Activated CD8-positive, alpha-beta memory T cell treated with anti-CD3 and anti-CD28 coated beads, Interleukin-2, amount 50 U/mL, for 48 hours (primary cell): ENCODE data around the gene EIF3L.

Experiments used
- DNase-seq: peaks from one replicate; pipeline ENCODE4 v3.0.0-alpha.2; 2020

The EIF3L gene

DNA sequence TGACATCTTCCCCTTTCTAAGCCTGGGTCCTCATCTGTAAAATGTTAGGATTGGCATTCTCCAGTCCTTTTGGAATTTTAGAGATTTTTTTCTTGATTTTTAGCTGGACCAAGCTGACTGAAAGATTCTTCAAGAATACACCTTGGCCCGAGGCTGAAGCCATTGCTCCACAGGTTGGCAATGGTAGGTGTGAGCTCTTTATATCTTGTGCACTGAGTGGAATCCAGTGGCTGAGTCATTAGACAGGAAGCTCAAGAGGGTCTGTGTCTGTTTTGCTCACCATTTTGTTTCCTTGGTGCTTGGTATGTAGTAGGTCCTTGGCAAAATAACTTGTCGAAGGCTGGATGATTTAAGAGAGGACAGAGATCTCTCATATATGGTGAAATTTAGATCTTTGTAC, 6.2 kb downstream of the EIF3L start:
- DNase-seq = no peak

DNA sequence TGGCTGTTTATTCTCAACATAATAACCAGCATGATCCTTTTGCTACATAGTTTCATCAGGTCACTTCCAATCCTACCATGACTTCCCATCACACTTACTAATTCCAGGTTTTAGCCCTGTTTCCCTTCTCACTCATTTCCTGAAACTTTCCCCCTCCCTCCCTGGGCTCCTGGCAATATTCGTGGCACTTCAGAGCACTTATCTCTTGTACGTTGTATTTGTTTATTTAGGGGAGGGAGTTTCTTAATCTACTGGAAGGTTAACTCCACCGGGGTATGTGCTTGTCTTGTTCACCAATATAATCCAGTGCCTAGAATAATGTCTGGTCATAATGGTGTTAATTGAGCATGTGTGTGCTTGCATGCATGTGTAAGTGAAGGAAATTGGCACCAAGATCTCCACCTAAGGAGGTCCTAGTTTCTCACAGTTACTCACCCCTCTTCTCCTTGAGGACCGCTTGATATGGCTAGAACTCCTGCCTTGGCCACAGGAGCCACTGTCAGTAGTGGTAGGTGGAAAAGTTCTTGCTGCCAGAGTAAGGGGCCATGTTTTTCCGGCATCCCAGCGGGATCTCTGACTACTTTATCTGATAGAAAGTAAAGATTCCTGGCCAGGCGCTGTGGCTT, 11.7 kb downstream of the EIF3L start:
- DNase-seq = no peak

DNA sequence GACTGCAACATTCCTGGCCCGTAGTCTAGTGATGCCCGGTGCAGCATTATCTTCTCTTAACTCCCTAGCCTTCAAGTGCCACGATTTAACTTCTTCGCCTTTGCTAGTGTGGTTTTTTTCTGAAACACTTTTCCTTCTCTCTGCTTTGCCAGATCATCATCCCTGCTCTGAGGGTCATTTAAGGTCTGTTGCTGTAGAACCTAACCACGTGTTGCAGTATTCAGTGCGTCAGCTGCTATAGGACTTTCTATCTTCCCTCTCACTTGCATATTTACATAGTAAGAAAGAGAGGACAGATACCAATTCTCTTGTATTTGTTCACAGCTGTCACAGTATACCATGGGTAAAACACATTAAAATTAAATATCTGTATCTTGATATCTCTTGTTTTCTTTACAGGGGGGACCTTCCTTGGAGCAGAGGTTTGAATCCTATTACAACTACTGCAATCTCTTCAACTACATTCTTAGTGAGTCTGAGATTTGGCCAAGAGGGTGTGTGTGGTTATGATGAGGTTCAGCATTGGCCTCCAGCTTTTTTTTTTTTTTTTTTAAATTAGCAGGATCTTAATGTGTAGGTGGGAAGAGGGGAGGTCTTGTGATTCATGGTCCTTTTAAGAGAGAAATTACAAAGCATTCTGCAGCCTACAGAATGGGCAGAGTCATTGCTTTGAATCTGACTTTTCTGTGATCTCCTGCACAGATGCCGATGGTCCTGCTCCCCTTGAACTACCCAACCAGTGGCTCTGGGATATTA, 13.5 kb downstream of the EIF3L start:
- DNase-seq = no peak

DNA sequence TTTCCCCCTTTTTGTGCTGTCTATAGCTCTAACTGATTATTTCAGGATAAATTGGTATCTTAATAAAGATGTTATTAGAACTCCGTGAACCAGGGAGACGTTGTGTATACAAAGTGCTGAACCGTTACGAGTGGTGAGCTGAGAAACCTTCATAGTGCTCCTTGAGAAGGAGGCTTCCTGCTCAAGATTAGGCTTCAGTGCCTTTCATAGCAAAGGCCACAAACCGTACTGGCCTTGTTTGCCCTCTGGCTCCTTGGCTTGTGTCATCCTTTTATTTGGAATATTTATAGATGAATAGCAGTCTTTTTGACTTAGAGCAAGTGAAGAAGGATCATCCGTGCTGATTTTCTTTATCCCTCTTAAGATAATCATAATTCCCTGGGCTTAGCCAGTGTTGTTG, 16.3 kb downstream of the EIF3L start:
- DNase-seq = no peak

DNA sequence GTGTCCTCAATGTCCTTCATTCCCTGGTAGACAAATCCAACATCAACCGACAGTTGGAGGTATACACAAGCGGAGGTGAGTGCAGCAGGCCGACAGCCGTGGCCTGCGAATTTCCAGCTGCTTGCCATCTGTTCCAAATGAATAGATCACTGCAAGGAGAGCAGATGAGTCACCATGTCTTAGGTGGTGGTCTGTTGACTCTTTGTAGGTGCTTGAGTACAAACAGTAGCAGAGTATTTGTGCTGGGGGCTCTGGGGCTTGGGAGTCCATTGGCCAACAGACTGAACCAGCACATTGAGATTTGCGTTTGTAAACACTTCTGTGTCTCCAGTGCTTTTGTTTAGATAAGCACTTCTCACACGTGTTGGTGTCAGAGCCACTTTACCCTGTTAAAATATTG, 21.1 kb downstream of the EIF3L start:
- no peak for DNase-seq

DNA sequence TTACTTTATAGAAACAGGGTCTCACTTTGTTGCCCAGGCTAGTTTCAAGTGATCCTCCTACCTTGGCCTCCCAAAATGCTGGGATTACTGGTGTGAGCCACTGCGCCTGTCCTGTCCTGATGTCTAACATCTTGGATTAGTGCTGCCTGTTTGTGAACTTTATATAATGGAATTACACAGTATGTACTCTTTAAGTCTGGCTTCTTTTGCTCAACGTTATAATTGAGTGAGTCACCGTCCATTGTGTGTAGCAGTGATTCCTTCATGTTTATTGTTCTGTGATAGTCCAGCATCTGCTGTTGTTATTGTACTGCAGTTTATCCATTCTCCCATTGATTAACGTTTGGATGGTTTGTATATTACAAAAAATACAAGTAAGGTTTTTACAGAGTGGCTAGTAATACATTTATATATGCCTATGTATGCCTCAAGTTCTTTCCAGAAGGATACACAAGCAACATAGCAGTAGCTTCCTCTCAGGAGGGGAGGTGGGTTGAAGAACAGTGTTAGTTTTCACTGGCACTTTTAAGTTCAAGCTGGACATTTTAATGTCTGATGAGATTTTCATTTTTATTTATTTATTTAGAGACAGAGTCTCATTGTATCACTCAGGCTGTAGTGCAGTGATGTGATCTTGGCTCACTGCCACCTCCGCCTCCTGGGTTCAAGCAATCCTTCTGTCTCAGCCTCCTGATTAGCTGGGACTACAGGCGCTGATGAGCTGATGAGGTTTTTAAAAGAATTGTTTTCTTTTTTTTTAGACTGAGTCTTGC, 31.6 kb downstream of the EIF3L start:
- no peak for DNase-seq

DNA sequence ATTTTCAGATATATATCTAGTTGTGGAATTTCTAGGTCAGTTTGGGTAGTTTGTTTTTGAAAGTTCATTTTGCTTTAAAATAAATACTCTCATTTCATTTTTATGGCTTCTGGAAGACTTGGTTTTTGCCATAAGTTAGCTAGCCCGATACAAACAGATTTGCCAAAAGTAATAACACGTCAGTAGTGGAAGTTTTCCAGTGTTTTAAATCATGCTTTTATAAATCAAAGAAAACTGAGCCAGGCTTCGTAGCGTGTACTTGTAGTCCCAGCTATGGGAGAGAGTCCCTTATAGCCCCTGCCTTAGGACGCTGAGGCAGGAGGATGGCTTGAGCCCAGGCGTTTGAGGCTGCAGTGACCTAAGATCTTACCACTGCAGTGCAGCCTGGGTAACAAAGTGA, 35.2 kb downstream of the EIF3L start:
- no peak for DNase-seq

DNA sequence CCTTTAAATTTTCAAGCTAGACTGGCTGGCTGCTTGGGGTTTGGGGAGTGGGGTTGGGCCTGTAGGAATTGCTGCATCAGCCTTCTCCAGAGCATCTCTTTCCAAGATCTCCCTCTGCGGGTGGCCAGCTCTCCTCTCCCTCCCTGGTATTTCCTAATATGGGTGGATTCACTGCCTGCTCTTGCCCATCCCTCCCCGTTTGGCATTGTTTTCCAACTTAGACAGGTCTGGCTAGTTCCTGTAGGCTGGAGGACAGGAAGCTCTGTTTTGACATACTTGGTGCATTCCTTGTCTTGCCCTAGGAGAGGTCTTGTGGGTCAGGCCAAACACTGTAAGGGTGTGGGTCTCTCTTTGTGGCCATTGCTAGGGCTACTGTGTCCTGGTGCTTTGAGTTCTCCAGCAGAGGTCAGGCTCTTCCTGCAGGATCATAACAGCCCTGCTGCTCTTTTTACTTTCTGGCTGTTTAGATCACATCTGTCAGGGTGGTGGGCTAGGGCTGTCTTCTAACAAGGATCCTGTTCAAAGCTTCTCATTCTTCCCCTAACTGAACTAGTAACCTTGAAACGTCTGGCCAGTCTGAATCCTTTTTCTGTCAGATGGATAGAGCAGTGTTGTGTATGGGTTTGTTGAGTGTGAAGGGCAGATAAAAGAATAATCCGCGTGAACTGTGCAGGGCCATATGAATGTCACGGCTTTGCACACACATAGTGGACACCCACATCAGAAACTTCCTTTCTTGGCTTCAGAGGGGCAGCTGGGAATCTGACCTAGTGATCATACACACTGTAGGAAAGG, 38.6 kb downstream of the EIF3L start:
- DNase-seq = no peak

DNA sequence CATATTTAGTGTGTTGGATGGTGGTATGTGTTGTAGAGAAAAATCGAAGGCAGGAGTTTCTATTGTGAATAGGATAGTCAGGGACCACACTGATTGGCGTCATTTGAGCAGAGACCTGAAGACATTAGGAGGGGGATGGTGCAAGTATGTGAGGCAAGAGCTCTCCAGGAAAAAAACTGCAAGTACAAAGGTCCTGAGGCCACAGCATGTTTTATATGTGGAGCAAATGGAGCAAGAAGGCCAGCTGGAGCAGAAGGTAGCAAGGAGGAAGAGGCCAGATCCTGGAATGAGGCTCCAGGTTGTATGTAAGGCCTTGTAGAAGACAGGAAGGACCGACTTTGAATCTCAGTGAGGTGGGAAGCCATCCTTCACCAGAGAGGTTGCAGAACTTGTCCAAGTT, 42.7 kb downstream of the EIF3L start:
- DNase-seq = no peak

DNA sequence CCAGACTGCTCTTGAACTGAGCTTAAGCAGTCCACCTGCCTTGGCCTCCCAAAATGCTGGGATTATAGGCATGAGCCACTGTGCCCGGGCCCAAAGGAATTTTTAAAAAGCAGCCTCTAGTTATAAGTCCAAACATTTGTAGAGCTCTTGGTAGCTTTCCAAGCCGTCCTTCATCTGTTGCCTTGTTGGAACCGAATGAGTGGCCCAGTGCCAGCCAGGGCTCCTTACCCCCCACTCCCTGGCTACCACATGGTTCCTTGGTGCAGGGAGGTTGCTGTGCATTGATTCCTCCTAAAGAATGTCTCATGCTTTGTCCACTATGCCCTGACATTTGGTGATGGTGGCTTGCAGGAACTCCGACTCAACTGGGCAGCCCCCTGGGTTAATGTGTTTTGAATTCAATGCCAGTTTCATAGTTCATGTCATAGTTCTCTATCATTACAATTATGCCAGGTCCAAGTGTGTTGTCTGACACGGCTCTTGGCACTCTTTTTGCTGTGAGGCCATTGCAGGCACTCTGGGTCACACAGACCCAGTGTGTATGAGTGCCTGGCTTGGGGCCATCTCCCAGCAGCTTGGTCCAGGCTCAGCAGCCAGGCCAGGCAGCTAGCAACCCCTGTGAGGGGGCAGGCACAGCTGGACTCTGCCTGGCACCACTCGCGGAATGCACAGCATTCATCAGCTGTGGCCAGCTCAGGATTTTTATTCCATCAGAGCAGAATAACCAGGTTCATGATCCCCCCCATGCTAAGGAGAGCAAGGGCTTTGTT, 43.5 kb downstream of the EIF3L start:
- DNase-seq = no peak

DNA sequence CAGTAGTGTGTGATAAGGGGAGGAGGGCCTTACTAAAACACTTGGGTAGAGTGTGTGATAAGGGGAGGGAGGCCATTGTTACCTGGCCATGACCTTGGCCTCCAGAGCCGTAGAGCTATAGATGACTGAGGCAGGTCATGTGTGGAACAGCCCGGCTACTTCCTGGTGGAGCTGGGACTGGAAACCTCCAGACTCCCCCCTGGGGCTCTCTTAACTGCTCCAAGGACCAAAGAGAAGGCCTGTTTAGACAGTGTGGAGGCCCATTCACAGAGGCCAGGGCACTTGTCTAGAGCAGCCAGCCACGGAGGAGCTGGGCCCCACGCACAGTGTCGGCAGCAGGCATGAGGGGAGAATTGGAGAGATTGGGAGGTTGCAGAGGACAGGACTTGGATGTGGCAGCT, 44.4 kb downstream of the EIF3L start:
- no peak for DNase-seq

DNA sequence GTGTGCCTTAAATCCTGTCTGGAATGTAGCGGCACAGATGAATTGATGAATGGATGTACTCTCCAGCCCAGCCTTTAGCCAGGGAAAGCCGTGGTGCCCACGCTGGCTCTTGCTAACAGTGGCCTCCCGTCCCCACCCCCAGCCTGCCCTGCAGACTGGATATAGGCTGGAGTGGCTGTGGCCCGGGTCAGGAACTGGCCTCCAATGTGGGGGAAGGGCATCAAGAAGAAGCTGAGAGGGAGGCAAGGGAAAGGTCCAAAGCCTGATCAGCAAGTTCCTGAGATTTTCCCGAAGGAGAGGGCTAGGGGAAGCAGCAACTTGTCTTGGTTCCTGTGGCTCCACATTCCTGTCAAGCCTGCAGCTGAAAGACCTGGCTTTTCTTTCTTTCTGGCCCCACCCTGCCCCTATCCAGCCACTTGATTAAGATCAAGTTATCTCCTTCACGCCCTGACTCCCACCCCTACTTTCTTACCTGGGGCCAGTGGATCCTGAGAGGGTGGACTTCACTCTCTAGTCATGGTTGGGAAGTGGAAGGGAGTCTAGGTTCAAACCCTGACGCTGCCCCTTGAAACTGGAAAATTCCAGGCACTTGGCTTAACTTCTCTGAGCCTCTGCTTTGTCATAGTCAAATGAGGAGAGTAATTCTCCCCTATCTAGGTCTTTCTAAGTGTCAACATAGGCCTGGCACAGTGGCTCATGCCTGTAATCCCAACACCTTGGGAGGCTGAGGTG, 45.9 kb downstream of the EIF3L start:
- no peak for DNase-seq

DNA sequence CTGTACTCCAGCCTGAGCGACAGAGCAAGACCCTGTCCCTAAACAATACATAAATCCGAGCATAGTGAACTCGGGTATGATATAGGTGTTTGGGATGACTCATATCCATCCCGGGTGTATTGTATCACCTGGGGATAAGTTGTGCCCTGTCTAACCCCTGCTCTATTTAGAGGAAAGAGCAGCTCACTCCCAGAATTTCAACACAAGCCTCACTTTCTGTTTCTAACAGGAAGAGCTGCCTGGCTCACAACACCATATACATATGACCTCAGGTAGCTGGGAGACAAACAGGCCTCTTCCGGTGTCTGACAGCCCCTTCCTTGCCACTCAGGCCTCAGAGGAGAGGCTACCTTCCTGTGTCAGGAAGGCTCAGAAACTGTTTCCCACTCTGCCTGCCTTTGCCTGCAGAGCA, 47.0 kb downstream of the EIF3L start:
- DNase-seq = no peak

DNA sequence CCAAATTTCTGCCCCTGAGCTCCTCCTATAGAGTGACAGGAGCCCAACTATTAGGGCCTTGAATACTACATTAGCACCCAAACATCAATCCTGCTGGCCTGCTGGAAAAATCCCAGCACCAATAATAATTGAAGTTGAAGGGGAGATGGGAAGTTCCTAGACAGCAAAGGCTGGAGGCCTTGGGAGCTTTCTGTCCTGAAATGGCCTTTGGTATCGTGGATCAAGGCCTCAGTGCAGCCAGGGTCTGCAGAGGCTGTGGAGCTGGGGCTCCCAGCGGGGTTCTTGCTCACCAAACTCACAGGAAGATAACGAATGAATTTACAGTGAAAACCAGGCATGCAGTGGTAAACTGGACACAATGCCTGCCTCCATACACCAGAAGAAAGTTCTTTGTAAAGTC, 47.7 kb downstream of the EIF3L start:
- no peak for DNase-seq

DNA sequence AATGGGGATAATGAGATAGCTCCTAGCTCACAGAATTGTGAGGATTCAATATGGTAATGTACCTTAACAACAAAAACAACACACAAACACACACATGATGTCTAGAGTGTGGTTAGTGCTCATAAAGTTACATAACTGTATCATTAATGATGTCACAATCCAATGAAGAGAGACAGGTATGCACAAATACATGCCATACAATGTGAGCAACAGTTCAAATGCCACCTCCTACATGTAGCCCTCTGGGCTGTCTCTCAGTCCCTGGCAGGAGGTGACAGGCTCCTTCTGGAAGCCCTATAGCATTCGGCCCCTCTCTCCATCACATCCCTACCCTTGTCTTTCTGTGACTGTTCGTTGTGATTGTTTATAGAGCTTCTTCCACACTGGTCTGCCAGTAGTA, 48.6 kb downstream of the EIF3L start:
- DNase-seq = no peak

DNA sequence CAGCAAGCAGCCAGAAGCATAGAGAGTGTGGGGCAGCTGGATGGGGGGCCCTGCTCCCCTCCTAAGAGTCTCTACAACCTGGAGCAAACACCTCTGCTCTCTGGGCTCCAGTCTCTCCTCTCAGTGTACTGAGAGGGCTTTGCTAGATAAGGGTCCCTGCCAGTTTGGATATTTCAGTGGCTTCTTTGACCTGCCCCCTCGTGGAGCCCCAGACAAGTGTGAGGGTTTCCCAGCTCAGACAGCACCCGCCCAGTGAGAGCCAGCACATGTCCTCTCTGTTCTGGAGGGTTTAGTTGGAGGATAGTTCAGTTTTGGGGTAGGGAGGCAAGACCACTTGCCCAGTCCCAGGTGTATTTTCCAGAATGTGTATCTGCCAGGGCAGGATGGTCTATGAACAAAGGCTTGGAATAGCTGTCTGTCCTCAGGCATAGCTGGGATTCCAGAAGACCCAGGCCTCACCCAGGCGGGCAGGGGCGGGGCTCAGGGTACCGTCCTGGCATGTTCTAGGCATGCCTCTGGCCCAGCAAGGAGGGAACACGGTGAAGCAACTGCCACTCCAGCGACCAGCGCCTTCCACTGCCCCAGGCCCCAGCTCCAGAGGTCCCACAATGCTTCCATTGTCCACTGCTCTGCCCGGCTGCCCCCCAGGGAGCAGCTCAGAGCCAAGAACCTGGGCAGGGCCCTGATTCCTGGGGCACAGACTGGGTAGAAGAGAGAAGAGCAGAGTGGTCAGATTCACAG, 49.4 kb downstream of the EIF3L start:
- DNase-seq = no peak

DNA sequence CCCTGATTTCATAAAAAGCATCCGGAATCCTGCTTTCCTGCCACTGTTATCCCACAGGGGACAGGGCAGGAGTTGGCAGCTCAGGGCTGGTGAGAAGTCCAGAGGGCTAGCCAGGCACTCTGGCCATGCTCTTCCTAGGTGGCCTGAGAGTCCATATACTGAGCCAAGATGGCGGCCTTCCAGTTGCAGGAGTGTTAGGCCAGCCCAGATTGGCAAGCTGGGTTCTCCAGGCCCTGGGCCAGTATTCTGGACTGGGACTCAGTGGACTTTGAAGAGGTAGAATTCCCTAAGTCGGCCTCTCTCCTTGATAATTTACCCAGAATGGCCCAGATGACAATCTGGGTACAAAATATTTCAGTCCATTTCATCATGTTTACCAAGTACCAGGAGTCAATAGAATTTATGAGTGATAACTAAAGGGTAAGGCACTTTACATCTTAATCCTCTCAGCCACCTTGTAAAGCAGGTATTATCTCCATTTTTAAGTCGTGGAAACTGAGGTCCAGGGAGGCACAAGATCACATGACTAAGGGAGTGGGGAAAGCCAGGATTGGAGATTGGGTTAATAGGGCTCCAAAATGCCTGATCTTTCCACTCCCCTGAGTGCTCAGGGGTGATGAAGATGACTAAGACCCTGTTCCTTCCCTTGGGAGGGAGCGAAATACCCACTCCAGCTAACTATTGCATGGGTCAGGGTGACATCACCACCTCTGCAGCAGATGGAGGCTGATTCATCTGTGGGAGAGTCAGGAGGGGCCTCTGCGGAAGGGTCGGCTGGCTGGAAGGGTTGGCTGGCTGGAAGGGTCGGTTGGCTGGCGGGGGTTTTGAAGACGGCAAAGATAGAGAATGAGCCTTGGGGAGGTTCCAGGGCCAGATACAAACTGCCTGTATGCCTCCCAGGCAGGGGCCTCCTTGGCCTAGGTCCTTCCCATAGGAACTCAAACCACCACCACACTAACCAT, 55.6 kb downstream of the EIF3L start:
- DNase-seq = no peak

DNA sequence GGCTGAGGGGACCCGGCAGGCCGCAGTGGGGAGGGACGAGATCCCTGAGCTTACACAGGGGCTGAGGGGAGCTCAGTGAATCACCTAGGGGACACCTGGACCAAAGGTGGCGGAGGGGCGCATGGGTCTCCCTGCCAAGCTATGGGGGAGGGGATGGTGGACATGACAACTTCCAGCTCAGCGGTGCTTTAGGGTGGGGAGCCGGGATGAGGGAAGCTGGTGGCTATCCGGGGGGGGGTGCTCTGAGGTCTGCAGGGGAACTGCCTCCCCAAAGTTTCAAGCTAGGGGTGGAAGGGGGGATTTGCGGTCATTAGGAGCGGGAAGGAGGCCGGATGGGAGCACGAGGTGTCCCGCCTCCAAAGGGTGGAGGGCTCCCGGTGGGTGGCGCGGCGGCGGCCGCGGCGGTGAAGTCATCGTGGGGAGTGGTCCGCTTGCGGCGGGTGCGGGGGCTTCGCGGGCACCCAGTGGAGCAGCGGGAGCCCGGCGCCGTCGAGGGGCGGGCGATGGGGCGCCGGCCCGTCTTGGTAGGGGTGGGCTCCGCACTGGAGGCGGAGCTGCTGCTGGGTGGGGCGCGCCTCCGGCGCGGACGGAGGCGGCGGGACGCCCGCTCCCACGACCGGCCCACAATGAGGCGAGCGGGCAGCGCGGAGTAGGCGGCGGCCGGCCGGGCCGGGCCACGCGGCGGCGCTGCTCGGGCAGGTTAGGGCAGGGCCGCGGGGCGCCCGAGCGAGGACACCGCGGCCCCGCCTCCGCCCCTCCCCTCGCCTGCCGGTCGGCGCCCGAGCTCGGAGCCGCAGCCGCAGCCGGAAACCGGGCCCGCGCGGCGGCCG, 56.5 kb downstream of the EIF3L start, which contains the start of gene MICALL1:
MICALL1 (plus strand) TSS at position 764 of the 830 bp plus-strand sequence. CDS start 126 bp downstream, outside the sequence.
- peak; percentile 79 for DNase-seq
